Keratinocyte (primary cell): ENCODE data around the gene CTSK. TPM values are rescaled to one million over a fixed set of nuclear protein-coding genes. Genes with fewer than 3 reads are reported as not detected.

Experiments used
- DNase-seq: peaks from one replicate; pipeline ENCODE4 v3.0.0-alpha.2; 2011; ENCODE audit warnings: low read depth, missing footprints, low spot score
- FAIRE-seq: peaks from 2 replicates; lab custom pipeline; 2011; peaks lifted over from hg19 to GRCh38; lab: Jason Lieb, UNC
- H2AFZ ChIP-seq: 2 replicates; pipeline ENCODE4 v1.6.0; 2012; ENCODE audit warnings: low read length, control low read depth, inconsistent platforms; ENCODE audit not compliant: control insufficient read depth
- H3K27ac ChIP-seq: 2 replicates; pipeline ENCODE4 v1.5.1; 2011; ENCODE audit warnings: low read length; ENCODE audit not compliant: control insufficient read depth, insufficient read depth
- H3K27me3 ChIP-seq: 3 replicates; pipeline ENCODE4 v1.6.0; 2011; ENCODE audit warnings: low read length; ENCODE audit not compliant: control insufficient read depth, insufficient read depth; ENCODE audit errors: extremely low read depth
- H3K36me3 ChIP-seq, 2 experiments: 2 replicates in 1 of 2; 3 replicates in 1 of 2; pipeline ENCODE4 v1.5.1; 2011; ENCODE audit warnings: low read length in 2 of 2, mild to moderate bottlenecking in 1 of 2; ENCODE audit not compliant: control insufficient read depth in 2 of 2, insufficient read depth in 2 of 2; ENCODE audit errors: extremely low read depth in 1 of 2
- H3K4me1 ChIP-seq: 3 replicates; pipeline ENCODE4 v1.5.1; 2011; ENCODE audit warnings: low read length; ENCODE audit not compliant: control insufficient read depth, insufficient read depth; ENCODE audit errors: extremely low read depth
- H3K4me2 ChIP-seq: 3 replicates; pipeline ENCODE4 v1.6.0; 2011; ENCODE audit warnings: low read depth, low read length; ENCODE audit not compliant: control insufficient read depth, insufficient read depth; ENCODE audit errors: extremely low read depth
- H3K4me3 ChIP-seq, 3 experiments: fragments of 200-600 bp in 1 of 3; sonication (generic) in 1 of 3; 2 replicates in 2 of 3; 3 replicates in 1 of 3; pipeline ENCODE4 v1.5.1; 2011 to 2016; ENCODE audit warnings: low read length in 3 of 3, mild to moderate bottlenecking in 3 of 3, control low read depth in 2 of 3, inconsistent platforms in 1 of 3, low read depth in 1 of 3, mixed read lengths in 1 of 3, mixed run types in 1 of 3, moderate library complexity in 1 of 3; ENCODE audit not compliant: control insufficient read depth in 2 of 3, insufficient read depth in 2 of 3; ENCODE audit errors: extremely low read depth in 1 of 3
- H3K79me2 ChIP-seq: 2 replicates; pipeline ENCODE4 v1.6.0; 2012; ENCODE audit warnings: low read length; ENCODE audit not compliant: control insufficient read depth, insufficient read depth
- H3K9ac ChIP-seq: 3 replicates; pipeline ENCODE4 v1.6.0; 2011; ENCODE audit warnings: low read length; ENCODE audit not compliant: control insufficient read depth, insufficient read depth; ENCODE audit errors: extremely low read depth
- H3K9me1 ChIP-seq: 3 replicates; pipeline ENCODE4 v1.6.0; 2011; ENCODE audit warnings: low read length; ENCODE audit not compliant: control insufficient read depth, insufficient read depth; ENCODE audit errors: extremely low read depth
- H3K9me3 ChIP-seq: 2 replicates; pipeline ENCODE4 v1.5.1; 2012; ENCODE audit warnings: low read depth, low read length; ENCODE audit not compliant: control insufficient read depth
- H4K20me1 ChIP-seq: 3 replicates; pipeline ENCODE4 v1.6.0; 2011; ENCODE audit warnings: low read length; ENCODE audit not compliant: control insufficient read depth, insufficient read depth; ENCODE audit errors: extremely low read depth
- CTCF ChIP-seq, 3 experiments: IDR thresholded peaks in 1 of 3; conservative IDR thresholded peaks in 1 of 3; optimal IDR thresholded peaks in 1 of 3; 2 replicates in 2 of 3; 3 replicates in 1 of 3; pipeline versions ENCODE3 to v1.5.1; 2011; ENCODE audit warnings: low read length in 3 of 3, mild to moderate bottlenecking in 3 of 3, moderate library complexity in 2 of 3, control low read depth in 1 of 3, inconsistent platforms in 1 of 3; ENCODE audit not compliant: insufficient read depth in 2 of 3; ENCODE audit errors: extremely low read depth in 1 of 3
- EZH2 ChIP-seq: IDR thresholded peaks from one replicate; pipeline ENCODE4 v1.6.1; 2012; ENCODE audit warnings: inconsistent platforms, mild to moderate bottlenecking, low read length, moderate library complexity
- dilution Hi-C: fragments of 300-500 bp; cut with MboI; formaldehyde crosslinking; loops from one replicate; pipeline ENCODE4 v1.7.0; 2020; ENCODE audit warnings: low sequenced_read_pairs; ENCODE audit not compliant: extremely low pct_ligation_motif_present
- polyA plus RNA-seq, 5 experiments: library from polyadenylated mRNA; depleted of rRNA in 3 of 5; stranded (reverse) in 3 of 5; stranded (forward) in 1 of 5; unstranded in 1 of 5; fragments of >200 nt; gene quantifications; 1 replicate in 1 of 5; 2 replicates in 3 of 5; 3 replicates in 1 of 5; pipeline versions ENCODE4 v1.2.1 to v1.2.3, GENCODE V29; 2011 to 2012; ENCODE audit warnings: missing spikeins in 2 of 5, low read depth in 1 of 5, low replicate concordance in 1 of 5

CTSK gene
- polyA plus RNA-seq, 1 donor (not counting 4 experiments of a cell fraction or from before 2014, with no cell fraction given): 40.5 TPM

GRCh38 chr1:150799089-150799488 is 9.0 kb downstream of the CTSK start:
- no peak for FAIRE-seq
- Histone ChIP-seq H4K20me1 (no peaks in the 10 kb centered on the region), H3K79me2 (no peaks in the 10 kb centered on the region), H2AFZ (no peak overlapping the region), H3K27ac (no peak overlapping the region), H3K9me1 (no peaks in the 10 kb centered on the region), H3K36me3 (peaks cover 0 to 11% of the 10 kb centered on the region in 2 experiments), H3K4me2 (no peak overlapping the region), H3K4me1 (no peaks in the 10 kb centered on the region), H3K27me3 (no peaks in the 10 kb centered on the region), H3K9ac (no peak overlapping the region), H3K4me3 (no peak overlapping the region), H3K9me3 (no peaks in the 10 kb centered on the region)
- no peak for DNase-seq
- dilution Hi-C loops: no loop called here
- TF ChIP-seq EZH2 (no peak), CTCF (optimal IDR thresholded peaks at IDR 0.05 in 1 of 3, IDR thresholded peaks at IDR 0.05 in 1 of 3, conservative IDR thresholded peaks at IDR 0.05 in 1 of 3; ENCODE audit: extremely low read depth in 1 of 3, insufficient read depth in 2 of 3, low read length in 3 of 3) (no peak)

- no peak overlapping the region for H3K4me3 ChIP-seq
- TF ChIP-seq EZH2 (no peak), CTCF (optimal IDR thresholded peaks at IDR 0.05 in 1 of 3, IDR thresholded peaks at IDR 0.05 in 1 of 3, conservative IDR thresholded peaks at IDR 0.05 in 1 of 3; ENCODE audit: extremely low read depth in 1 of 3, insufficient read depth in 2 of 3, low read length in 3 of 3) (no peak)
- peaks cover 0 to 8% of the 10 kb centered on the region in 2 experiments for H3K36me3 ChIP-seq
- no peaks in the 10 kb centered on the region for H3K9me3 ChIP-seq
- DNase-seq: no peak
- H3K4me1 ChIP-seq: no peaks in the 10 kb centered on the region
- H3K9ac ChIP-seq: no peak overlapping the region
- no peaks in the 10 kb centered on the region for H3K27me3 ChIP-seq
- H3K79me2 ChIP-seq: no peaks in the 10 kb centered on the region
- dilution Hi-C loops: no loop called here
- H3K27ac ChIP-seq: no peak overlapping the region
- FAIRE-seq: no peak
- H3K9me1 ChIP-seq: no peaks in the 10 kb centered on the region
- H3K4me2 ChIP-seq: no peak overlapping the region
- H4K20me1 ChIP-seq: no peaks in the 10 kb centered on the region
- H2AFZ ChIP-seq: no peak overlapping the region
Observed at GRCh38 chr1:150798525-150798924, 9.5 kb downstream of the CTSK start.
